Coronary artery (tissue), 2 donors: ENCODE results near the gene BLCAP.

Source experiments
- DNase-seq: peaks from one replicate; pipeline ENCODE4 v3.0.0-alpha.2; 2017; ENCODE audit warnings: low spot score
- H3K27ac ChIP-seq, 2 donors: fragments of 200-600 bp; sonication (generic); one replicate each; pipeline ENCODE4 v1.5.1; 2016 to 2019
- H3K4me3 ChIP-seq: fragments of 200-600 bp; sonication (generic); 2 replicates; pipeline ENCODE4 v1.5.1; 2016; ENCODE audit warnings: mild to moderate bottlenecking, moderate library complexity
- TF ChIP-seq, protein P1 (sequence below): fragments of 200-600 bp; sonication (generic); IDR thresholded peaks from one replicate; pipeline ENCODE4 v1.5.1; 2019; ENCODE audit warnings: antibody characterized with exemption

Gene BLCAP

DNA sequence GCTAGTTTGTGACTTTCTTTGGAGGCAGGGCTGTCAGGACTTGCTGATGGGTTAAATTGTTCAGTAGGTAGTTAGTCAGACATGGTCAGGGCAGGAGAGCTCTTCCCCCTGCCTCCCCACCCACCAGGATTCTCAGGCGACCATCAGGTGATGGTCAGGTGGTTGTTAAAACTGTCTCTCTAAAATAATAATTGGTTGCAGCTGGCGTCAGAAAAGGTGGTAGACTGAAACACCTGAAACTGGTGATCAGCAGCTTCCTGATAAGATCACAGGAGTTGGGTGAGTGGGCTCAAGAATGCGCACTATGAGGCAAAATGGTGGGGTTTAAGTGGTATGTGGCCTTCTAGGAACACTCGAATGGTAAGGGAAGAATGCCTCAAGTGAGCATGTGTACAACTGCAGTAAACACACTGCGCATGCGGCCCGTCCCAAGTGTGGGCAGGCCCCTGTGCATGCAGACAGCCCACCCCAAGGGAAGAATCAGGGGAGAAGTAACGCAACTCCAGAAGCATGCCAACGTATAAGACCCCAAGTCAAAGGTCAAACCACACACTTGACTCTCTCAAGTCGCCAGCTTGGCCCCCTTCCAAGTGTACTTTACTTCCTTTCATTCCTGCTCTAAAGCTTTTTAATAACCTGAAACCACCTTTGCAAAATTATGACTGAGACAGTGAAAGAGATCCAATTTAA lies 7.9 kb upstream of the BLCAP start:
- H3K4me3 ChIP-seq: no peak overlapping the region
- no peak overlapping the region for H3K27ac ChIP-seq
- peak; percentile 55 for DNase-seq
- TF ChIP-seq, protein P1, sequence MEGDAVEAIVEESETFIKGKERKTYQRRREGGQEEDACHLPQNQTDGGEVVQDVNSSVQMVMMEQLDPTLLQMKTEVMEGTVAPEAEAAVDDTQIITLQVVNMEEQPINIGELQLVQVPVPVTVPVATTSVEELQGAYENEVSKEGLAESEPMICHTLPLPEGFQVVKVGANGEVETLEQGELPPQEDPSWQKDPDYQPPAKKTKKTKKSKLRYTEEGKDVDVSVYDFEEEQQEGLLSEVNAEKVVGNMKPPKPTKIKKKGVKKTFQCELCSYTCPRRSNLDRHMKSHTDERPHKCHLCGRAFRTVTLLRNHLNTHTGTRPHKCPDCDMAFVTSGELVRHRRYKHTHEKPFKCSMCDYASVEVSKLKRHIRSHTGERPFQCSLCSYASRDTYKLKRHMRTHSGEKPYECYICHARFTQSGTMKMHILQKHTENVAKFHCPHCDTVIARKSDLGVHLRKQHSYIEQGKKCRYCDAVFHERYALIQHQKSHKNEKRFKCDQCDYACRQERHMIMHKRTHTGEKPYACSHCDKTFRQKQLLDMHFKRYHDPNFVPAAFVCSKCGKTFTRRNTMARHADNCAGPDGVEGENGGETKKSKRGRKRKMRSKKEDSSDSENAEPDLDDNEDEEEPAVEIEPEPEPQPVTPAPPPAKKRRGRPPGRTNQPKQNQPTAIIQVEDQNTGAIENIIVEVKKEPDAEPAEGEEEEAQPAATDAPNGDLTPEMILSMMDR: no peak

DNA sequence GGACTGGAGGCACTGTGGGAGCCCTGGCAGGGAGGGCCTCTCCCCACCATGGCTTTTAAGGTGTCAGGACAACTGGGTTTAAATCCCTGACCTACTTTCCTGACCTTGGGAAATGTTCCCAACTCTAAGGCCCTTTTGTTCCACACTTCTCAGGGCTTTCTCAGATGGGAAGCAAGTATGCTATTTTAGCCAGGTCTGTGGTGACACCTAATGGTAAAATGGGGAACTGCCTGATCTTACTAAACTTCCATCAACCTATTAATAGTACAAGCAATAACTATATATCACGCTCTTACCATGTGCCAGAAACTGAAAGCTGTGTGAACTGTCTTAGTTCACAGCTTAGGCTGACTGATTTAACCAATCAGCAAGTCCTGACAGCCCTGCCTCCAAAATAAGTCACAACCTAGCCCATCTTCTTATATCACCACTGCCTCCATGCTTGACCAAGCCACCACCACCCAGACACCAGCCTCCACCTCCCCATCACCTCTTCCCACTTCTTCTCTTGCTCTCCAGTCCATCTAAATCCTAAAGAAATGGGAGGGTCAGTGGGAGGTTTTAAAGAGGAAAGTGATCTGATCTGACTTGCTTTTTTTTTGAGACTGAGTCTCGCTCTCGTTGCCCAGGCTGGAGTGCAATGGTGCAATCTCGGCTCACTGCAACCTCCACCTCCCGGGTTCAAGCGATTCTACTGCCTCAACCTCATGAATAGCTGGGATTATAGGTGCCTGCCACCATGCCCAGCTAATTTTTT lies 6.9 kb upstream of the BLCAP start:
- H3K27ac ChIP-seq: no peak overlapping the region
- peak; percentile 70 for DNase-seq
- TF ChIP-seq, protein P1: peak; percentile 82

DNA sequence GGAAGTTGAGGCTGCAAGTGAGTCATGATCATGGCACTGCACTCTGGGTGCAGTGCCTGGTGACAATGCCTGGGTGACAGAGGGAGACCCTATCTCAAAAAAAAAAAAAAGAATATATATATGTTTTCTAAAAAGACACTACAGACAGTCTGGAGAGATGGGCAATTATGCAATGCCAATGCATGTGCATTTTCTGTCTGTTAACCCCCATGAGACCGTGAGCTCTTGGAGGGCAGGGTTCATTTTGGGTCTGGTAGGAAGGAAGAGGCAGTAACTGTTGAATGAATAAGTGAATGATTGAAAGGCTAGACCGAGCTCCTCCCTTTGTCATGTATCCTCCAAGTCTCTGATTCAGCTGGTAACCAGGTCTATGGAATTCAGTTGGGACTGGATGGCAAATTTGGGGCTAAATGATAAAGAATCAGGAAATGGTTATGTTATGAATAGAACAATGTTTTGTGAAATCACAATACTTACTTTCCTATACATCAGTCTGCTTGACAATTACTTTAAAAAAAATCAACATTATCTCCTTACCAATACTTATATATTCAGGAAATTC lies 5.6 kb upstream of the BLCAP start:
- peak; percentile 33 for DNase-seq

More for the DNA sequence above, 6.9 kb upstream of the BLCAP start:
- H3K4me3 ChIP-seq: no peak overlapping the region

DNA sequence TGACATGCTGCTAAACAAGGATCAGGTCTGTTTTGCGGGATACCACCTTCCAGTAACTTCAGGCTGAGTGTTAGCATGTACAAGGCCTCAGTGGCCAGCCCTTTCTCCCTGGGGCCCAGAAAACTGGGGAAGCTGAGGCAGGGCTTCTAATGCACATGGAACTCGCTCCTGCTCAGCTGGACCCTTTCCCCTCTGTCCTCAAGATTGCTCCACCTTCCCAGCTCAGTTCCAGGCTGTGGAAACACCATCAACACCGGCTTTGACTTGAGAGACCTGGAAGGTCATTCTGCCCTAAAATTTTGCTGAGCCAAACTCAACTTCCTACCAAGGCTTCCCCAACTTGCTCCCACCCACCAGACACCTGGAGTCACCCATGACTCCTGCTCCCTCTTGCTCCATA lies 4.2 kb upstream of the BLCAP start:
- no peak overlapping the region for H3K27ac ChIP-seq
- DNase-seq: peak; percentile 38
- H3K4me3 ChIP-seq: no peak overlapping the region
- TF ChIP-seq, protein P1: no peak

More for the DNA sequence above, 5.6 kb upstream of the BLCAP start:
- Histone ChIP-seq H3K4me3 (no peak overlapping the region), H3K27ac (no peak overlapping the region)
- TF ChIP-seq, protein P1: no peak

DNA sequence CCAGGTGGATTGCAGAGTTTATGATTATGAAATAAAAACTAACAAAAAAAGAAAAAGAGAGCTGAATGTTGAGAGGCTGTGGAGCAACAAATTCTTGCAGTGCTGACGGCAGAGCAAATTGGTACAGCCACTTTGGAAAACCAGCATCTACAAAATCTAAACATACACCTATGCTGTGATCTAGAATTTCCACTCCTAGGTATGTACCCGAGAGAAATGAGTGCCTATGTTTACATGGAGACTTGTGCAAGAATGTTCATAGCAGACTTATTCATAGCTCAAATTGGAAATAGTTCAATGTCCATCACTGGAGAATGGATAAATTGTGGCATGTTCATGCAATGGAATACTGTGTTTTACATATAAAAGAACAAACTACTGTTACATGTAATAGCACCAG lies 3.0 kb upstream of the BLCAP start:
- no peak overlapping the region for H3K4me3 ChIP-seq
- TF ChIP-seq, protein P1: no peak
- H3K27ac ChIP-seq: no peak overlapping the region
- DNase-seq: no peak

DNA sequence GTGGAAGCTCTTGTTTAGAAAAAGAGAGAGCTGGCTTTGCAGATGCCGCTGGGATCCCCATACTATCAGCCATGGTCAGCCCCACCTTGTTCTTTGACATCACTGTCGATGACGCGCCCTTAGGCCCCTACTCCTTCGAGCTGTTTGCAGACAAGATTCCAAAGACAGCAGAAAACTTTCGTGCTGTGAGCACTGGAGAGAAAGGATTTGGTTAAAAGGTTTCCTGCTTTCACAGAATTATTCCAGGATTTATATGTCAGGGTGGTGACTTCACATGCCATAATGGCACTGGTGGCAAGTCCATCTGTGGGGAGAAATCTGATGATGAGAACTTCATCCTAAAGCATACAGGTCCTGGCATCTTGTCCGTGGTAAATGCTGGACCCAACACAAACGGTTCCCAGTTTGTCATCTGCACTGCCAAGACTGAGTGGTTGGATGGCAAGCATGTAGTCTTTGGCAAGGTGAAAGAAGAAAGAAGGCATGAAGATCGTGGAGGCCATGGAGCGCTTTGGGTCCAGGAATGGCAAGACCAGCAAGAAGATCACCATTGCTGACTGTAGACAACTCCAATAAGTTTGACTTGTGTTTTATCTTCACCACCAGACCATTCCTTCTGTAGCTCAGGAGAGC lies 2.4 kb upstream of the BLCAP start:
- H3K4me3 ChIP-seq: no peak overlapping the region
- H3K27ac ChIP-seq: no peak overlapping the region
- TF ChIP-seq, protein P1: no peak
- DNase-seq: peak; percentile 64
